A673 (cell line): ENCODE data around the gene C1QTNF9B.

Source experiments
- EZH2 ChIP-seq: fragments of 200-600 bp; sonication (generic); IDR thresholded peaks from 2 replicates; pipeline ENCODE4 v1.6.1; 2017; ENCODE audit warnings: borderline replicate concordance, low read depth, mild to moderate bottlenecking, mixed read lengths, antibody characterized with exemption, low read length; ENCODE audit not compliant: poor library complexity, severe bottlenecking
- TF ChIP-seq, protein P1 (sequence below): fragments of 300-800, 200-600 bp; sonication (generic); conservative IDR thresholded peaks from 2 replicates; pipeline ENCODE4 v1.5.1; 2017; ENCODE audit warnings: low read depth, mild to moderate bottlenecking, antibody characterized with exemption, low read length, moderate library complexity, mixed read lengths

DNA sequence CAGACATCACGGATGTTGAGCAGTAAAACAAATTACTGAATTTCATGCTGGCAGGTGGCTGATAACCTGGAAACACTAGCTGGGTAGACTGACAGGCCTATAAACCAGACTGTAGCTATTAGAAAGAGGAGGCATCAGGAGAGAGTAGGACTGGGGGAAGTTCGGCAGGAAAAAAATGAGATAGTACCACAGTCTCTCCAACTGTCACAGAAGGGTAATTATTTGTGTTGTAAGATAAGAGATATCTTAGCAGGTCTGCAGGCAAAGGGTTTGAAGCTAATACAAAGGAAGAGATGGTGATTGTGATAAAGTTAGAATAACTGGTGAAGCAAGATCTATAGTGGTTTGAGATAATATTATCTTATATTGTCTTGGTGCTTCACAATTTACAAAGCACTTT is 49.8 kb downstream of the C1QTNF9B start:
- TF ChIP-seq, protein P1, sequence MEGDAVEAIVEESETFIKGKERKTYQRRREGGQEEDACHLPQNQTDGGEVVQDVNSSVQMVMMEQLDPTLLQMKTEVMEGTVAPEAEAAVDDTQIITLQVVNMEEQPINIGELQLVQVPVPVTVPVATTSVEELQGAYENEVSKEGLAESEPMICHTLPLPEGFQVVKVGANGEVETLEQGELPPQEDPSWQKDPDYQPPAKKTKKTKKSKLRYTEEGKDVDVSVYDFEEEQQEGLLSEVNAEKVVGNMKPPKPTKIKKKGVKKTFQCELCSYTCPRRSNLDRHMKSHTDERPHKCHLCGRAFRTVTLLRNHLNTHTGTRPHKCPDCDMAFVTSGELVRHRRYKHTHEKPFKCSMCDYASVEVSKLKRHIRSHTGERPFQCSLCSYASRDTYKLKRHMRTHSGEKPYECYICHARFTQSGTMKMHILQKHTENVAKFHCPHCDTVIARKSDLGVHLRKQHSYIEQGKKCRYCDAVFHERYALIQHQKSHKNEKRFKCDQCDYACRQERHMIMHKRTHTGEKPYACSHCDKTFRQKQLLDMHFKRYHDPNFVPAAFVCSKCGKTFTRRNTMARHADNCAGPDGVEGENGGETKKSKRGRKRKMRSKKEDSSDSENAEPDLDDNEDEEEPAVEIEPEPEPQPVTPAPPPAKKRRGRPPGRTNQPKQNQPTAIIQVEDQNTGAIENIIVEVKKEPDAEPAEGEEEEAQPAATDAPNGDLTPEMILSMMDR: no peak
- TF ChIP-seq EZH2: no peak
